Testis (tissue), 2 donors: ENCODE results near the gene GPR78.

Source experiments
- CTCF ChIP-seq, 3 experiments: fragments of 450-650 bp in 2 of 3; fragments of 200-600 bp in 1 of 3; sonication (generic) in 1 of 3; IDR thresholded peaks; one replicate each; pipeline ENCODE4 v1.5.1; 2016 to 2019; ENCODE audit warnings: antibody characterized with exemption in 3 of 3, mild to moderate bottlenecking in 2 of 3, moderate library complexity in 1 of 3
- POLR2A ChIP-seq: fragments of 450-650 bp; IDR thresholded peaks from one replicate; pipeline ENCODE4 v1.6.1; 2017; ENCODE audit warnings: antibody characterized with exemption, mild to moderate bottlenecking, moderate library complexity

GRCh38 chr4:8541981-8542715 is 38.0 kb upstream of the GPR78 start:
- TF ChIP-seq CTCF (IDR thresholded peaks at IDR 0.05) (no peak), POLR2A (no peak)
